Lung (tissue), 12 donors: ENCODE data around the gene SEMA6D. TPM values are rescaled to one million over a fixed set of nuclear protein-coding genes. Genes with fewer than 3 reads are reported as not detected.
A peak's percentile ranks its signal among the peaks of the same experiment; 100 is the strongest.

ENCODE experiments used
- ATAC-seq: fragments of 200-7000 bp; cut with Tn5 transposase; one replicate; pipeline ENCODE4 v1.9.1; 2020; ENCODE audit warnings: moderate number of reproducible peaks; ENCODE audit not compliant: insufficient read depth, low FRiP score
- DNase-seq, 3 donors: peaks; one replicate each; pipeline ENCODE4 v3.0.0-alpha.2; 2013 to 2017
- H3K27ac ChIP-seq, 2 donors: one replicate each; pipeline ENCODE4 v1.5.1; 2013; ENCODE audit warnings: mild to moderate bottlenecking in 2 of 2, moderate library complexity in 2 of 2, control low read depth in 1 of 2, inconsistent platforms in 1 of 2, low read depth in 1 of 2, low read length in 1 of 2
- H3K27me3 ChIP-seq, 3 donors: one replicate each; pipeline ENCODE4 v1.5.1; 2013; ENCODE audit warnings: low read length in 2 of 3; ENCODE audit not compliant: control insufficient read depth in 3 of 3, insufficient read depth in 3 of 3
- H3K36me3 ChIP-seq, 4 donors: one replicate each; pipeline ENCODE4 v1.5.1; 2013; ENCODE audit warnings: low read length in 4 of 4, mild to moderate bottlenecking in 1 of 4, moderate library complexity in 1 of 4; ENCODE audit not compliant: control insufficient read depth in 4 of 4, insufficient read depth in 4 of 4
- H3K4me1 ChIP-seq, 5 donors: one replicate each; pipeline ENCODE4 v1.5.1; 2013; ENCODE audit warnings: low read length in 5 of 5, mild to moderate bottlenecking in 2 of 5, moderate library complexity in 1 of 5; ENCODE audit not compliant: control insufficient read depth in 5 of 5, insufficient read depth in 5 of 5
- H3K4me3 ChIP-seq: one replicate; pipeline ENCODE4 v1.5.1; 2013; ENCODE audit warnings: mild to moderate bottlenecking, control low read depth, moderate library complexity
- H3K9ac ChIP-seq, 2 donors: one replicate each; pipeline ENCODE4 v1.5.1; 2013; ENCODE audit warnings: low read length in 2 of 2, control low read depth in 1 of 2; ENCODE audit not compliant: insufficient read depth in 1 of 2
- H3K9me3 ChIP-seq, 4 donors: one replicate each; pipeline ENCODE4 v1.5.1; 2013; ENCODE audit warnings: low read length in 3 of 4, mild to moderate bottlenecking in 1 of 4, moderate library complexity in 1 of 4; ENCODE audit not compliant: control insufficient read depth in 4 of 4, insufficient read depth in 3 of 4
- WGBS, 2 donors: extraction: QIAGEN DNeasy Blood & Tissue Kit; methylation state at CpG; one replicate each; pipeline ENCODE4 v1.1.7; 2013; 5-methylcytosine and 5-hydroxymethylcytosine counted together
- polyA plus RNA-seq, 2 donors: library from polyadenylated mRNA; stranded (reverse); fragments of 200-250 nt; gene quantifications; one replicate each; pipeline ENCODE4 v1.2.1, GENCODE V29; 2013
- total RNA-seq, 2 donors: library from RNA; depleted of rRNA in 1 of 2; stranded (reverse); fragments of >200 nt in 1 of 2; gene quantifications; one replicate each; pipeline ENCODE4 v1.2.1, GENCODE V29; 2014 to 2021
- TF ChIP-seq, protein P1 (sequence below): IDR thresholded peaks from 2 replicates; pipeline ENCODE4 v1.5.1; 2012; ENCODE audit warnings: mild to moderate bottlenecking; ENCODE audit errors: control extremely low read depth, extremely low read depth
- donor health status: control.
- donor health status: control.
- donor health status: Bipolar disorder and iron deficiency.
- donor health status: healthy.
- donor health status: DM: yes; HTN: yes; CAD: no.

The SEMA6D gene
- total and polyA plus RNA-seq, 4 donors, result 2.1 to 64.5 (median 4.0) TPM

GRCh38 chr15:47781527-47781926 lies 64.2 kb downstream of the SEMA6D start:
- H3K4me1 ChIP-seq, result peaks cover 0 to 17% (median 5%) of the 10 kb centered on the region in 5 donors
- WGBS, 2 donors, result 46 to 61% methylated on average over 3 of the region's 3 CpGs
- H3K27me3 ChIP-seq, result no peaks in the 10 kb centered on the region
- H3K27ac ChIP-seq, result no peak overlapping the region
- peak overlapping the region in 1 of 2 donors; percentile 11 for H3K9ac ChIP-seq
- TF ChIP-seq, protein P1, sequence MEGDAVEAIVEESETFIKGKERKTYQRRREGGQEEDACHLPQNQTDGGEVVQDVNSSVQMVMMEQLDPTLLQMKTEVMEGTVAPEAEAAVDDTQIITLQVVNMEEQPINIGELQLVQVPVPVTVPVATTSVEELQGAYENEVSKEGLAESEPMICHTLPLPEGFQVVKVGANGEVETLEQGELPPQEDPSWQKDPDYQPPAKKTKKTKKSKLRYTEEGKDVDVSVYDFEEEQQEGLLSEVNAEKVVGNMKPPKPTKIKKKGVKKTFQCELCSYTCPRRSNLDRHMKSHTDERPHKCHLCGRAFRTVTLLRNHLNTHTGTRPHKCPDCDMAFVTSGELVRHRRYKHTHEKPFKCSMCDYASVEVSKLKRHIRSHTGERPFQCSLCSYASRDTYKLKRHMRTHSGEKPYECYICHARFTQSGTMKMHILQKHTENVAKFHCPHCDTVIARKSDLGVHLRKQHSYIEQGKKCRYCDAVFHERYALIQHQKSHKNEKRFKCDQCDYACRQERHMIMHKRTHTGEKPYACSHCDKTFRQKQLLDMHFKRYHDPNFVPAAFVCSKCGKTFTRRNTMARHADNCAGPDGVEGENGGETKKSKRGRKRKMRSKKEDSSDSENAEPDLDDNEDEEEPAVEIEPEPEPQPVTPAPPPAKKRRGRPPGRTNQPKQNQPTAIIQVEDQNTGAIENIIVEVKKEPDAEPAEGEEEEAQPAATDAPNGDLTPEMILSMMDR, result no peak
- no peak overlapping the region for H3K4me3 ChIP-seq
- H3K9me3 ChIP-seq, result peaks cover 0 to 5% (median 0%) of the 10 kb centered on the region in 4 donors
- peak in 1 of 3 donors; percentile 35 for DNase-seq
- H3K36me3 ChIP-seq, result no peaks in the 10 kb centered on the region
- no peak for ATAC-seq

- Histone ChIP-seq H3K9ac (no peak overlapping the region), H3K9me3 (peaks cover 0 to 5% (median 0%) of the 10 kb centered on the region in 4 donors), H3K27ac (no peak overlapping the region), H3K36me3 (no peaks in the 10 kb centered on the region), H3K4me3 (no peak overlapping the region), H3K27me3 (no peaks in the 10 kb centered on the region), H3K4me1 (peaks cover 0 to 11% (median 5%) of the 10 kb centered on the region in 5 donors)
- TF ChIP-seq, protein P1, result no peak
- DNase-seq (no peak), ATAC-seq (no peak)
Measured at GRCh38 chr15:47784820-47785219, 67.5 kb downstream of the SEMA6D start.

DNA sequence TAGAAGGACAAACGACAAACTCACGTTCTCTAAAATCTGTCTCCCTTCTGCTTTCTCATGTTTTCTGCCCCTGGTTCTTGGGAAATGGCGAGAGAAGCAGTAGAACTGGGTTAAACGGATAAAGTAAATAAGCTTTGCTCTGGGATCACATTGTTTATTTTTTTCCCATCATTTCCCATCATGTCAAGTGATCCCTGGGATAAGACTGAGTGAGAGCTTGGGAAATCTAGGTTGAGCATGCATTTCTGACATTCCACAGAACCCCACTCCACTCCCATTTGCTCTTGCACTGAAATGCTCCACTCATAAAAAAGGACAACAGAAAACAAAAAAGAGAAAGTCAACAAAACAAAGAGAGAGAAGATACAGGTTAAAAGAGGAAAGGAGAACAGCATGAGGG lies 69.1 kb downstream of the SEMA6D start:
- ATAC-seq (no peak), DNase-seq (no peak)
- Histone ChIP-seq H3K4me1 (peaks cover 0 to 6% (median 0%) of the 10 kb centered on the region in 5 donors), H3K27me3 (no peaks in the 10 kb centered on the region), H3K36me3 (no peaks in the 10 kb centered on the region), H3K9me3 (peaks cover 0 to 5% (median 0%) of the 10 kb centered on the region in 4 donors), H3K9ac (no peak overlapping the region), H3K27ac (no peak overlapping the region), H3K4me3 (no peak overlapping the region)
- TF ChIP-seq, protein P1, result no peak
- WGBS, 2 donors, result 71 to 84% methylated on average over 4 of the region's 4 CpGs

DNA sequence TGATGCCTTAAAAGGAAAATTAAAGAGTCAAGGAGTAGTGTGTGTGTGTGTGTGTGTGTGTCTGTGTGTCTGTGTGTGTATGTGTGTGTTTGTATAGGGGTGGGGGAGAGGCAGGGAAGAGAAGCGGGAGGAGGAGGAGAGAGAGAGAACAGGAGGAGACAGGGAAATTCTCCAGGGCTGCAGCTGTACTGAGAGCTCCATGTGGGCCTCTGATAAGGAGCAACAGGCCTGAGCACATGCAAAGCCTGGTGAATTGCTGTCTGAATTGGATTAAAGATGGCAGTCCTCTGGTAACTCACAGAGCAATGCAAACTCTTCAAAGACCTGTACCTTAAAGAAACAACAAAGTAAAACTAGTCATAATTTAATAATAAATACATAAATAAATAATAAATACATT lies 70.6 kb downstream of the SEMA6D start:
- Histone ChIP-seq H3K4me3 (no peak overlapping the region), H3K9ac (no peak overlapping the region), H3K36me3 (no peaks in the 10 kb centered on the region), H3K4me1 (peaks cover 0 to 4% (median 0%) of the 10 kb centered on the region in 5 donors), H3K9me3 (peaks cover 0 to 5% (median 0%) of the 10 kb centered on the region in 4 donors), H3K27ac (no peak overlapping the region), H3K27me3 (no peaks in the 10 kb centered on the region)
- 92% methylated on average over 1 of the region's 1 CpG for WGBS, 2 donors
- TF ChIP-seq, protein P1, result no peak
- ATAC-seq, result no peak
- DNase-seq, result no peak
